ENCODE measurements around the gene ZCCHC14. TPM values are rescaled to one million over a fixed set of nuclear protein-coding genes. Genes with fewer than 3 reads are reported as not detected.

Gene ZCCHC14
- polyA plus RNA-seq, 1 donor (not counting 4 experiments of a cell fraction or from before 2014, with no cell fraction given), result 3.6 TPM

DNA sequence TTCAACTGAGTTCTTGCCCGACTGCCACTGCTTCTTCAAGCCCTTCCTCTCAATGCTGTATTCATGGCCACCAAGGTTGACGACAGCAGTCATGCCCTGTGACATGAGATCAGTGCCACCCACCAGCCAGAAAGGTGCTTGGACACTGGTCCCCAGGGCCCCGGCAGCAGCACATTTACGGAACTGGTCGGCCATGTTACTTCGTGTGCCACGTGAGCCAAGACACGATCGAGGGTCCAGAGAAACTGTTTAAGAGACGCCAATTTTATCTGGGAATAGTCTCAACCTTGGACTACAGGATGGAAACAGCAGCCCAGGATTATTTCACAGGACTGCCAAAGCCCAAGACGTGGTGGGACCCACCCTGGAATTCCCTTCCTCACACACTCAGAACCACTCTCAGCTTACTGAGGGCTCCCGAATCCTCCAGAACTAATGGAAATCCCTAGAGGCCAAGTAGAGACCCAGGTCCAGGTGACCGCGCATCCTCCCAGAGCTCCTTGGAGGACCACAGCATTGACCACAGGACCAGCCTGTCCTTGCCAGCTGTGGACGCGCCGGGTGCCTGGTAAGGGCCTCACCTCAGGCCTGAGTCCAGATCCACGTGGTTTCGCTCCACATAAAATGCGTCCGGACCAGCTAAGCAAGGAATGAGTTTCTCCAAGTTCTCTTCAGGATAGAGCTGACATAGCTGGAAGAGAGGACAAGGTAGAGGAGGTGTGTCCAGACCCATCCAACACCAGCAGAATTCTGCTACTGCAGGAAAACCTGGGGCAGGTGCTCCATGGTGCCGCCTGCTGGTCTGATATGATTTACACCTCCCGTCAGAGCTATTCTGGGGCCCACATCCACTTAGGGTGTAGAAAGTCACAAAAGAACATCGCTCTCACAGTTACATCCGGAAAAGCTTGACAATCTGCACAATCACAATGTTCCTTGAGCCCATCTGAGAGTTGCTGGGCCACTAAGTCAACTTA lies 72.5 kb downstream of the ZCCHC14 start:
- Histone ChIP-seq H3K4me2 (ENCODE audit: control insufficient read depth, extremely low read depth, insufficient read depth, low read depth, low read length) (no peak overlapping the region), H3K79me2 (ENCODE audit: control insufficient read depth, insufficient read depth, low read length) (no peaks in the 10 kb centered on the region), H3K4me3 (ENCODE audit: control insufficient read depth in 2 of 3, extremely low read depth in 1 of 3, insufficient read depth in 2 of 3, low read depth in 1 of 3, low read length in 3 of 3) (no peak overlapping the region), H3K36me3 (ENCODE audit: control insufficient read depth in 2 of 2, extremely low read depth in 1 of 2, insufficient read depth in 2 of 2, low read length in 2 of 2) (peaks cover 16 to 26% of the 10 kb centered on the region in 2 experiments), H3K9me1 (ENCODE audit: control insufficient read depth, extremely low read depth, insufficient read depth, low read length) (no peaks in the 10 kb centered on the region), H3K27me3 (ENCODE audit: control insufficient read depth, extremely low read depth, insufficient read depth, low read length) (no peaks in the 10 kb centered on the region), H3K9ac (ENCODE audit: control insufficient read depth, extremely low read depth, insufficient read depth, low read length) (no peak overlapping the region), H3K4me1 (ENCODE audit: control insufficient read depth, extremely low read depth, insufficient read depth, low read length) (no peaks in the 10 kb centered on the region), H4K20me1 (ENCODE audit: control insufficient read depth, extremely low read depth, insufficient read depth, low read length) (no peaks in the 10 kb centered on the region), H3K9me3 (ENCODE audit: control insufficient read depth, low read depth, low read length) (no peaks in the 10 kb centered on the region), H3K27ac (ENCODE audit: control insufficient read depth, insufficient read depth, low read length) (no peak overlapping the region), H2AFZ (ENCODE audit: control insufficient read depth, low read length) (no peak overlapping the region)
- TF ChIP-seq CTCF (optimal IDR thresholded peaks at IDR 0.05 in 1 of 3, IDR thresholded peaks at IDR 0.05 in 1 of 3, conservative IDR thresholded peaks at IDR 0.05 in 1 of 3; ENCODE audit: extremely low read depth in 1 of 3, insufficient read depth in 2 of 3, low read length in 3 of 3) (peak; percentile 38 to 65 (median 59)), EZH2 (IDR thresholded peaks at IDR 0.05; ENCODE audit: low read length) (no peak)
- no peak for DNase-seq (ENCODE audit: low read depth, low spot score)
- FAIRE-seq, result no peak
- dilution Hi-C loops (cut with MboI; ENCODE audit: extremely low pct_ligation_motif_present, low sequenced_read_pairs), result no loop called here

DNA sequence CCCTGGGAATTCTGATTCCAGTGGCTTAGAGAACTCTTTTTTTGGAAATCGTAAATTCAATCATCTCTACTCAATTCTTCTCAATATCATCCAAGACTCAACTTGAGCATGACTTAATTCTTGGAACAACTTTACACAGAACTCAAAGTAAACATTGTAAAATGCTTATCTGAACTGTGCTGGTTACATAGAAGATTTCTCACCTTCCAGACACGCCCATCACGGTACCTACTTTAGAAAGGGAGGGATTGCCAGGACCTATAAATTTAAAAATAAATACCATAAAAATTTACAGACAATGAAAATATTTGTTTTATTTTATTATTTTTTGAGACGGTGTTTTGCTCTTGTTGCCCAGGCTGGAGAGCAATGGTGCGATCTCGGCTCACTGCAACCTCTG lies 74.2 kb downstream of the ZCCHC14 start:
- no peak for FAIRE-seq
- H3K36me3 ChIP-seq (ENCODE audit: control insufficient read depth in 2 of 2, extremely low read depth in 1 of 2, insufficient read depth in 2 of 2, low read length in 2 of 2), result peaks cover 11 to 18% of the 10 kb centered on the region in 2 experiments

More for the DNA sequence above, 74.2 kb downstream of the ZCCHC14 start:
- Histone ChIP-seq H3K9me1 (ENCODE audit: control insufficient read depth, extremely low read depth, insufficient read depth, low read length) (no peaks in the 10 kb centered on the region), H3K4me1 (ENCODE audit: control insufficient read depth, extremely low read depth, insufficient read depth, low read length) (no peaks in the 10 kb centered on the region), H3K4me2 (ENCODE audit: control insufficient read depth, extremely low read depth, insufficient read depth, low read depth, low read length) (no peak overlapping the region), H3K27ac (ENCODE audit: control insufficient read depth, insufficient read depth, low read length) (no peak overlapping the region), H2AFZ (ENCODE audit: control insufficient read depth, low read length) (no peak overlapping the region), H3K4me3 (ENCODE audit: control insufficient read depth in 2 of 3, extremely low read depth in 1 of 3, insufficient read depth in 2 of 3, low read depth in 1 of 3, low read length in 3 of 3) (no peak overlapping the region), H3K79me2 (ENCODE audit: control insufficient read depth, insufficient read depth, low read length) (no peaks in the 10 kb centered on the region), H3K9me3 (ENCODE audit: control insufficient read depth, low read depth, low read length) (no peaks in the 10 kb centered on the region), H3K27me3 (ENCODE audit: control insufficient read depth, extremely low read depth, insufficient read depth, low read length) (no peaks in the 10 kb centered on the region), H4K20me1 (ENCODE audit: control insufficient read depth, extremely low read depth, insufficient read depth, low read length) (no peaks in the 10 kb centered on the region), H3K9ac (ENCODE audit: control insufficient read depth, extremely low read depth, insufficient read depth, low read length) (no peak overlapping the region)
- TF ChIP-seq EZH2 (IDR thresholded peaks at IDR 0.05; ENCODE audit: low read length), result no peak
- no peak for TF ChIP-seq CTCF (optimal IDR thresholded peaks at IDR 0.05 in 1 of 3, IDR thresholded peaks at IDR 0.05 in 1 of 3, conservative IDR thresholded peaks at IDR 0.05 in 1 of 3; ENCODE audit: extremely low read depth in 1 of 3, insufficient read depth in 2 of 3, low read length in 3 of 3)
- DNase-seq (ENCODE audit: low read depth, low spot score), result no peak
- dilution Hi-C loops (cut with MboI; ENCODE audit: extremely low pct_ligation_motif_present, low sequenced_read_pairs), result no loop called here

Measured in keratinocyte (primary cell).